WERI-Rb-1 (cell line): ENCODE results near the gene RAD51B.

Experiments
- DNase-seq: peaks from one replicate; pipeline ENCODE4 v3.0.0-alpha.2; 2020
- H3K27ac ChIP-seq: fragments of 250-450 bp; sonication (Bioruptor Pico); 2 replicates; pipeline ENCODE4 v1.5.1; 2020; ENCODE audit warnings: mild to moderate bottlenecking, moderate library complexity
- H3K27me3 ChIP-seq: fragments of 250-450 bp; sonication (Bioruptor Pico); 2 replicates; pipeline ENCODE4 v1.5.1; 2021; ENCODE audit warnings: mild to moderate bottlenecking, low read depth, moderate library complexity; ENCODE audit not compliant: insufficient read depth, severe bottlenecking
- H3K36me3 ChIP-seq: fragments of 250-450 bp; sonication (Bioruptor Pico); 2 replicates; pipeline ENCODE4 v1.5.1; 2020; ENCODE audit warnings: mild to moderate bottlenecking, moderate library complexity
- H3K4me3 ChIP-seq: 2 replicates; pipeline ENCODE4 v1.5.1; 2011; ENCODE audit warnings: low read depth, mild to moderate bottlenecking, control low read depth, low read length
- H3K9me3 ChIP-seq: fragments of 250-450 bp; sonication (Bioruptor Pico); 2 replicates; pipeline ENCODE4 v1.5.1; 2021; ENCODE audit warnings: mild to moderate bottlenecking, moderate library complexity; ENCODE audit not compliant: severe bottlenecking
- CTCF ChIP-seq: IDR thresholded peaks from 2 replicates; pipeline ENCODE4 v1.5.1; 2011; ENCODE audit warnings: low read depth, mild to moderate bottlenecking, control low read depth, inconsistent platforms, low read length

The RAD51B gene

DNA sequence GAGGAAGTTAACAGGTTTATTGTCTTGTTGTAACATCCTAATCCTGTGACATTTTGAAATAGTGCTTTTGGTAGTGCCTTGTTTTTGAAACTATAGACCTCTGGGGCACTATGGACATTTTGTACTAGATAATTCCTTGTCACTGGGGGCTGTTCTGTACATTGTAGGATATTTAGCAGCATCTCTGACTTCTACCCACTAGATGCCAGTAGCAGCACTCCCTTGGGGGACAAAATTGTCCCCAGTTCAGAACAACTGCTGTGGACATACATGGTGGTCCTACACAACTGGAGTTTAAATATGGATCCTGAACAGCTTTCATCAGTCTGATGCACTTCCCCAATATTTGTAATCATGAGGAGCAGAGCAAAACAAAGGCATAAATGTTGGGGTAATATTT is 264.7 kb downstream of the RAD51B start:
- H3K9me3 ChIP-seq: no peaks in the 10 kb centered on the region
- no peak overlapping the region for H3K27ac ChIP-seq
- no peak for DNase-seq

GRCh38 chr14:68085742-68086141 is 266.2 kb downstream of the RAD51B start:
- Histone ChIP-seq H3K36me3 (no peaks in the 10 kb centered on the region), H3K4me3 (no peak overlapping the region), H3K27ac (no peak overlapping the region), H3K9me3 (no peaks in the 10 kb centered on the region), H3K27me3 (no peaks in the 10 kb centered on the region)
- no peak for TF ChIP-seq CTCF
- DNase-seq: no peak

More for the DNA sequence above, 264.7 kb downstream of the RAD51B start:
- Histone ChIP-seq H3K36me3 (no peaks in the 10 kb centered on the region), H3K27me3 (no peaks in the 10 kb centered on the region), H3K4me3 (no peak overlapping the region)
- peak; percentile 23; the same call in 1 of the 2 replicates for TF ChIP-seq CTCF

- no peaks in the 10 kb centered on the region for H3K9me3 ChIP-seq
- no peaks in the 10 kb centered on the region for H3K36me3 ChIP-seq
- DNase-seq: no peak
- no peak overlapping the region for H3K27ac ChIP-seq
- H3K27me3 ChIP-seq: no peaks in the 10 kb centered on the region
- H3K4me3 ChIP-seq: no peak overlapping the region
- TF ChIP-seq CTCF: no peak
Observed at GRCh38 chr14:68088451-68088854, 268.9 kb downstream of the RAD51B start.

DNA sequence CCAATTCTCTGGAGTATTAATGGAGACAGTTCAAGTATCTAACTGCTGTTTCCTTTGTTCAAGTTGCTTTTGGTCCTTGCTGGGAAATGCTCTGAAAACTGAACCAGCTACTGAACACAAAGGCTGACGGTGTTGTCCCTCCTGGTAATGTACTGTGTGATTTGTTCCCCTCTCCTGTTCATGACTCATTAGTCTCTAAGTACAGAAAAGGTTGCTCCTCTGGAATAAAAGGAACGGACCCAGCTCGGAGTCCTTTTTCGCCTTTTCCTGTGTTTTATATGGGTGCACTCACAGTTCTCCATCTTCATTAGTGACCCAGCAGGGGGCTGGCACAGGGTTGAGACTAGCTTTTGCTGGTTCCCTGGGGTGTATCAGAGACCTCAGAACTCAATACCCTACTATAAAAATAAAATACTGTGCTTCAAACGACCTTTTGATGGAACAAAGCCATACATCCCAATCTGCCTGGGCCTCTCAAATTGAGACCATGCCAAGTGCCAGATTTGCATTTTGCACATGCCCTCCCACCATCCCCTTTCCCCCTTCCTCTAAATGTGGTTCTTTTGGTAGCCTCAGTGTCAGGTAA is 269.7 kb downstream of the RAD51B start:
- DNase-seq: no peak
- no peak overlapping the region for H3K27ac ChIP-seq

GRCh38 chr14:68094158-68094557 is 274.6 kb downstream of the RAD51B start:
- no peaks in the 10 kb centered on the region for H3K36me3 ChIP-seq
- H3K27me3 ChIP-seq: no peaks in the 10 kb centered on the region
- H3K9me3 ChIP-seq: no peaks in the 10 kb centered on the region
- TF ChIP-seq CTCF: no peak
- H3K4me3 ChIP-seq: no peak overlapping the region
- no peak overlapping the region for H3K27ac ChIP-seq
- DNase-seq: no peak

More for the DNA sequence above, 269.7 kb downstream of the RAD51B start:
- no peaks in the 10 kb centered on the region for H3K27me3 ChIP-seq
- TF ChIP-seq CTCF: no peak
- H3K4me3 ChIP-seq: no peak overlapping the region
- H3K36me3 ChIP-seq: no peaks in the 10 kb centered on the region
- no peaks in the 10 kb centered on the region for H3K9me3 ChIP-seq

DNA sequence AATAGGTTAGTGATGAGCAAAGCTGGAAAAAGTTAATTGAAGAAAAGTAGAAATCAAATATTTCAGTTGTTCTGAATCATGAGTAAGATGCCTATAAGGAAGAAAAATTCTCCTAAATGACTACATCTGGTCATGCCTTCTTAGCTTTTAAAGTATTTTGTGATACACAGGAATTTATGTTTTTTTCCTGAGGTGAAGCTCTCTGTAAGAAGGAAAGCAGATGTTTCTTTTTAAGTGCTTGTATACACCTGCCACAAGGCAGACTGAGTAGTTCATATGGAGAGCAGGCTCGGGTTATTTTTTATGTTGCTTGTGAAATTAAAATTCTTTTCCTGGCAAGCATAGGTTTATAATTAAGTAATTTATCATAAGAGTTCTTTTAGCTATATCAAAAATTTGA is 275.2 kb downstream of the RAD51B start:
- no peaks in the 10 kb centered on the region for H3K9me3 ChIP-seq
- H3K27ac ChIP-seq: no peak overlapping the region
- no peak overlapping the region for H3K4me3 ChIP-seq
- no peaks in the 10 kb centered on the region for H3K36me3 ChIP-seq
- no peak for DNase-seq
- no peaks in the 10 kb centered on the region for H3K27me3 ChIP-seq
- TF ChIP-seq CTCF: no peak
